GDM1 (cell line): ENCODE results near the gene RUBCNL.
"Not testable (repeated sequence)": the region's sequence is repeated elsewhere in the genome, so short reads cannot be mapped to it uniquely, and the experiment has no call there.

Experiments used
- DNase-seq: peaks from one replicate; lab custom pipeline; 2025; lab: John Stamatoyannopoulos, UW

The RUBCNL gene

GRCh38 chr13:46373623-46374022, 13.4 kb downstream of the RUBCNL start:
- no peak for DNase-seq

- DNase-seq = not testable (repeated sequence)
Measured at GRCh38 chr13:46372938-46373337, 14.1 kb downstream of the RUBCNL start.

GRCh38 chr13:46372071-46372470, 15.0 kb downstream of the RUBCNL start:
- DNase-seq = no peak

- no peak for DNase-seq
Measured at GRCh38 chr13:46369506-46370277, 17.4 kb downstream of the RUBCNL start.

GRCh38 chr13:46367617-46368327, 19.3 kb downstream of the RUBCNL start:
- DNase-seq = no peak

GRCh38 chr13:46361276-46361934, 25.6 kb downstream of the RUBCNL start:
- DNase-seq = no peak

GRCh38 chr13:46360604-46361003, 26.4 kb downstream of the RUBCNL start:
- DNase-seq = no peak

GRCh38 chr13:46359714-46360113, 27.3 kb downstream of the RUBCNL start:
- no peak for DNase-seq

GRCh38 chr13:46355901-46356590, 31.0 kb downstream of the RUBCNL start:
- no peak for DNase-seq

- no peak for DNase-seq
Measured at GRCh38 chr13:46355088-46355468, 32.0 kb downstream of the RUBCNL start.

GRCh38 chr13:46354156-46355087, 32.6 kb downstream of the RUBCNL start:
- DNase-seq = peak; percentile 66

GRCh38 chr13:46352805-46353204, 34.2 kb downstream of the RUBCNL start:
- DNase-seq = no peak

GRCh38 chr13:46350003-46350402, 37.0 kb downstream of the RUBCNL start:
- DNase-seq = no peak

- DNase-seq = no peak
Measured at GRCh38 chr13:46348961-46349360, 38.1 kb downstream of the RUBCNL start.

- DNase-seq = no peak
Measured at GRCh38 chr13:46347277-46347676, 39.8 kb downstream of the RUBCNL start.

- no peak for DNase-seq
Measured at GRCh38 chr13:46345866-46346265, 41.2 kb downstream of the RUBCNL start.

GRCh38 chr13:46345398-46345797, 41.7 kb downstream of the RUBCNL start:
- DNase-seq = no peak

- DNase-seq = no peak
Measured at GRCh38 chr13:46343279-46343994, 43.6 kb downstream of the RUBCNL start.

GRCh38 chr13:46342538-46342937, 44.5 kb downstream of the RUBCNL start:
- DNase-seq = no peak

GRCh38 chr13:46341112-46341711, 45.8 kb downstream of the RUBCNL start:
- no peak for DNase-seq
